GM21619 (cell line): Measurements from ENCODE around the gene STON2.

Experiments used
- ATAC-seq: cut with Tn5 transposase; IDR thresholded peaks from one replicate; pipeline ENCODE4 v1.9.1; 2021; ENCODE audit not compliant: unreplicated experiment

The STON2 gene

DNA sequence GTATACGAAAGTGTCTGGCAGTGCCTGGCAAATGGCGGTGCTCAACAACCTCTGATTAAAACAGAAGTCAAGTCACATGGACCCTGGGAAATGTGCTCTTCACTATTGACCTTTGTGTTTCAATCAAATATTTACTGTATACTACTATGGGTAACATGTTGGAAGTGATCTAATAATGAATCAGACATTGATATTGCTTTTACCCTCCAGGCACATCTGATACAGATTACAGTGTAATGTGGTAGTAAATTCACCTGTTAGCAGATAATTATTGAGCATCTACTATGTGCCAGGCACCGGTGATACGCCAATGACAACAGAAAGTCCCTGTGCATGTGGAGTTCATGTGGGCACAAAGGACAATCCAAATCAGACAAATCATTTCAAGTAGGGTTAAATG, 63.1 kb downstream of the STON2 start:
- ATAC-seq, result no peak

DNA sequence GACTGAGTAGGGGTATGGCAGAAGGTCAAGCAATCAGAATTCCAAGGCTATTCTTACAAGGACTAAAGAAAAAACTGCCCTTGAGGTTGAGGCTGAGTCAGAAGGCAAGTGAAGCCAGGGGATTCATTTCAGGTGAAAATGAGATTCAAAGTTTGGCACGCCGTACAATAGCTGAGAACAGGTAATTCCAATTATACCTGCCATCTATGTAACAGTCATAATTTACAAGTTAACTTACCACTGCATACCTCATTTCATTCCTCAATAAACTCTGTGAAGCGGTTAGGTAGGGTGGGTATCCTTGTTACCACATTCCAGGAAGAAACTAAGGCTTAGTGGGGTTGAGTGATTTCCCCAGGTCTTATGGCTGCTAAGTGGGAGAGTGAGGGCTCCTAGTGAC, 64.1 kb downstream of the STON2 start:
- no peak for ATAC-seq

DNA sequence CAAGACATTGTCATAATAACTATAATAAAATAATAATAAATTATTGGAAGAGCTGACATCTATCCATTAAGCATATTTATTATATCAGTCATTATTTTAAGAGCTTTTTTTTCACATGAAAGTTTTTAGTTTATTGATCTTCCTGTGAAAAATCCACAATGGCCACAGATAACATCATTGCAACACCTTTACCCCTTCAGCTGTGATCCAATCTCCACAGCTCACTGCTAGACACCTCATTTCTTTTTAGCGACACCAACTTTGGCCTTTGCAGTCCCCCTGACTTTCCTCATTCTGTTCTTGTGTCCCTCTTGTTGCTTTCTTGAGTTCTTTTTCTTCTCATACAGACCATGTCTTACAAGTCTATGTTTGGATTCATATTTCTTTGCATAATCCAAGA, 67.4 kb downstream of the STON2 start:
- ATAC-seq, result no peak

DNA sequence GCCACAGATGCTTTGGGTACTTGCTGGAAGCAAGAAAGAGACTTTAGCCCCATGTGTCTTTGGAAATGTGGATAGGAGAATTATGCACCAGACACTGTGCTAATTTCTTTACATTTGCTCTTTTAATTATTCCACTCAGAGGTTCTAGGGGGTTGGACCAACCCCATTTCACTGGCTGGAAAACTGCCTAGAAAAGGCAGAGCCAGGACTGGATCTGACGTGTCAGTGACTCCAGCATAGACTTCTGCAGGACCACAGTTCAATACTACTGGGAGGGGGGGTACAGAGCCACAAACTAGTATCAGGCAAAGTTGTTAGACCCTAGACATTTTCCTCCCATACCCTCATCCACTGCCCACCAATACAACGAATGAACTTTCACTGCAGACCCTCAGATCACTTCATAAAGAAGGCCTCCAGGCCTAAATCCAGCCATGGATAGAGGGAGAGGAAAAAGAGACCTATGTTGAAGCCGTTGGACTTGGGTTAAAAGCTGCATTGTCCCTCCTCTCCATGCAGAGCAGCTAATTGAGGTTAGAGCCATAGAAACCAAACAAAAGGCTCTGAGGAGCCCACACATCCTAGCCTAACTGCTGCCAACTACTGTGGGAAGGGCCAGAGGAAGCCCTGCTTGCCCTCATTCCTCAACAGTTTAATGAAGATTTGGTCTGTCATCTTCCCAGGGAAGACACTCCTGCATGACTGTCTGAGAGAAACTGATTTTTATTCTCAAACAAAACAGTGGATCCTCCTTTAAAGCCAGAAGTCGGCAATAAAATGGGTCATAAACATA, 68.7 kb downstream of the STON2 start:
- no peak for ATAC-seq

DNA sequence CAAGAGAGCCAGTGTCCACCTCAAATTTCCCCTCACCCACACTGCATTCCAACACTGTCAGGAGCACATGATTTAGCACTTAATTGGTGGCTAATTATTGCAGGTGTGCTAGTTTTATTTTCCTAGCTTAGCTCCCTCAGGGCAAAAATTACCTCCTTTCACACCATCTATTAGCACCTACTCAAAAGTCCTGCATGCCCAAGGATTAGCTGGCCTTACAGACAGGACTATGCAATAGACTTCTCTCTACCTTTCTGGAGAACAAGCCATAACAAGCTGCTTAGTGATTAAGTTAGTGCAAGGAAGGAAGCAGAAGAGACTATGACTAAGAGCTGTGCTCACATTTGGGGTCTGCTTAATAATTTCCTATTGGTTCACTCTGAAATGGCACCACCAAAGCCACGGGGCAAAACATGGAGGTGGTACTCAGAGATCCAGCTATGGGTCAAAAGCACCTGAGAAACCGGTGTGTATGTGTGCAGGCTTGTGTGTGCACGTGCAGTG, 69.5 kb downstream of the STON2 start:
- no peak for ATAC-seq

DNA sequence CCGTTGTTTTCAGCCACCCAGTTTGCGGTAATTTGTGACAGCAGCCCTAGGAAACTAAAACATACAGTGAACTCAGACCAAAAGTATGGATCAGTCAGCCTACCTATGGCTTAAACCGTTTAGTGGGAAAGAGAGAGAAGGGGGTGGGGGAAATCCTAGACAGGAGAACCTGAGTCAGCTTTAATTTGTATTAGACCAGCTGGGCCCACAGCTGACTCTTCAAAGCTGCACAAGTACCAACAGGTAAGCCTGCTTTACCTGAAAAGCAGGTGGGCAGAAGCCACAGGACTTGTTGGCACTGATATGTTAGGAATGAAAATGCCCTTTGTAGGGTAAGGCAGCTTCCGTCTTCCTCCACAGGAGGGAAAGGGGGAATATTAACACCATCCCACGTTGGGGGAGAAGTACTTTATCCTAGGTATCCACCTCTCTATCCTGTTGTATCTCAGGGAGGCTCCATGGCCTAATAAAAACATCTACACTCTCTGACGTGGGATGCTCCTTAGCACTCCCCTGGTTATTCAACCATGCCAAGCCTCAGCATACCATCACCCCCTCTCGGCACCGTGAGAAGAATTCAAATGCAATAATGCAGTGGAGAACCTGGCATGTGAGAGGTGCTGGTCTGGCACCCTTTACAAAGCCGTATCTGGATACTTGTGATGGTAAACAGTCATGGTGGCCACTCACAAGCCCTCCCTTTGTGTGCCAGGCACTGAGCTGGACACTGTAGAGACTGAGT, 70.3 kb downstream of the STON2 start:
- ATAC-seq, result no peak

DNA sequence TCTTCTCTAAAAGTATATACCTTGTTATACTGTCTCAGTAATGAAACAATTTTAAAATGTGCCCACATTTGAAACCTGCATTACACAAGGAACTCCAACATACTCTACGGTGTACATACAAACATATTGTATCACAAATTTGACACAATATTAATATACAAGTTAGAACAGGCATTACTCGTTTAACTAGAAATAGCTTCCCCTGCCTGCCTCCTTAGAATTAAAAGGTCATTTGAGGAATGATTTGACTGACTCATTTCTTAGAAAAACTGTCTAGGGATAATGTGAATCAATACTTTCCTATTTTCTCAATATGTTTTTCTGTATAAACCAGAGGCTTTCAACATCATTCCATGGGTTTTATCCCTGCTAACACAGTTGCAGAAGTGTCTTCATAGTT, 73.7 kb downstream of the STON2 start:
- ATAC-seq, result no peak

DNA sequence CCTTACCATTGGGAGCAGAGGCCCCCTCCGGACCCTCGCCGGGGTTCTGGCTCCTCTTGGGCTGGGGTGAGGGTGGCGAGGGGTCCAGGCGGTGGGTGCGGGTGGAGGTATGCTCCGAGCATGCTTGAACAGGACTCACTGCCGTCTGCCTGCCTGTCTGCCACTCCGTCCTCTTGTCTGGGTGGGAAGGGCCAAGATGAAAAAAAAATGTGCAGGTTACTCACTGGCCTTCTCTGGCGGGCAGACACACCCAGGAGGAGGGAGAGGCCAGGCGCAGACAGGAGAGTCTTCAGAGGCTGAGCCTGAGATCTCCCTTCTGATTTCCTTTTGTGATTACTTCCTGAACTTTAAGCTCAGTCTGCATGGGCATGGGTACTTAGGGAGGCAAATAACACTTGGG, 76.1 kb downstream of the STON2 start:
- ATAC-seq, result no peak

DNA sequence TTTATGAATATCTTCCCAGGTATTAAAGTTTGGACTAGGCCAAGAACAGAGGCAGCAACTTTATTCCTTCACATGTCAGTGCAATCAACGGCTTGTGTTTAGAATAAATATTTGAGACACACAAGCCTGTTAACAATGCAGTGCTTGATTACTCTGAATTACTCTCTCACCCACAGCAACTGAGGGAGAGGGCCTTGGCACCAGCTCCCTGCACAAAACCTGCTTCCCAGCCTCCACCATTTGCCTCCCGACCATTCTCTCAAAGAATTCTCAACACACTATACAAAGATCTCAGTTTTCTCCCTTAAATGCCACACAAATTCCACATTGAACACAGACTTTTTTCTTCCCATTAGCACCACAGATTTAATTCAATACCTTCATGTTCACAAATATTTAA, 77.0 kb downstream of the STON2 start:
- ATAC-seq, result no peak

DNA sequence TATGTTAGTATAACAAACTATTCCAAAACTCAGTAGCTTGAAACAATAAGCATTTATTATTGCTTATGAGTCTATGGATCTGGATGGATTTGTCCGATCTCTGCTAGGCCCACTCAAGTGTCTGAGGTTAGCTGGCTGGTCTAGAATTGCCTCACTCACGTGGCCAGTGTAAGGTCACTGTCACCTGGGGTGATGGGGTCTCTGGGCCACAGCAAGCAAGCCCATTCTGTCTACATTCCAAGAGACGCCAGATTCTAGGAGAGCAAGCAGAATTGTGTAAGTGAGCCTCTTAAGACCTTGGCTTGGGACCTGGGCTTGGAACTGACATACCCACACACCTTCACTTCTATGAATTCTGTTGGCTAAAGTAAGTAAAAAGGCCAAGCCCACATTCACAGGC, 80.2 kb downstream of the STON2 start:
- ATAC-seq, result no peak

DNA sequence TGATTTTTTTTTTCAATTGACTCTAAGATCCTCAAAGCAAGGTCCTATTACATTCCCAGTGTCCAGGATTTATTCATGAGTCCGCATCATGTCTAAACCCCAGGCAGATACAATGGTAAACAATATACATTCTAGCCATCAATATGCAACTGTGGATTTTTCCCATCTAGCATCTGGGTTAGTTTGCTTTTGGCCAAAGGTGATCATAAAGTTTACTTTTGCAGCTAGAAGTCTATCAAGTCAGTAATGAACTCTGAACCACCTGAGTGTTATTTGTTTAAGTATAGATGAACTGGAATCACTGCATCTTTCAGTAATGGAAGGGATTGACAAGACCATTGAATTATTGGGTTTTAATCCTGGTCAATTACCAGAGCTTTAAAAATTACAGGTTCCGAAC, 80.8 kb downstream of the STON2 start:
- no peak for ATAC-seq

DNA sequence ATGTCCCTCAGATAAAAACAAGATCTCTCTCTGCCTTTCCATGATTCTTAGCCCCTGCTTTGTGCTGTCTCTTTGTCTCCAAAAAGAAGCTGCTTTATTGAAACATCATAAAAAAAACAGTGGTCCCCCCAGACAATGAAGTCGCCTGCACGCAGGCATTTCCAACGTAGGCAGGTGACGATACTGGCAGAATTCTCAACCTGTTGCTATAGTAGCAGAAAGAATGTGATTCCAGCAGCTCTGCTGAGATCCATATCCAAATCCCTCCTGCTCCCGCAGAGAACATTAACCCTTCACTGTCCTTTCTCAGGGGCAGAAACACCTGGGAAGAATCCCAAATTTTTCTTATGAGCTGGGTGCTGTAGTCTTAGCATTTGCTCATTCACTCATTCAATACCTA, 84.8 kb downstream of the STON2 start:
- no peak for ATAC-seq

DNA sequence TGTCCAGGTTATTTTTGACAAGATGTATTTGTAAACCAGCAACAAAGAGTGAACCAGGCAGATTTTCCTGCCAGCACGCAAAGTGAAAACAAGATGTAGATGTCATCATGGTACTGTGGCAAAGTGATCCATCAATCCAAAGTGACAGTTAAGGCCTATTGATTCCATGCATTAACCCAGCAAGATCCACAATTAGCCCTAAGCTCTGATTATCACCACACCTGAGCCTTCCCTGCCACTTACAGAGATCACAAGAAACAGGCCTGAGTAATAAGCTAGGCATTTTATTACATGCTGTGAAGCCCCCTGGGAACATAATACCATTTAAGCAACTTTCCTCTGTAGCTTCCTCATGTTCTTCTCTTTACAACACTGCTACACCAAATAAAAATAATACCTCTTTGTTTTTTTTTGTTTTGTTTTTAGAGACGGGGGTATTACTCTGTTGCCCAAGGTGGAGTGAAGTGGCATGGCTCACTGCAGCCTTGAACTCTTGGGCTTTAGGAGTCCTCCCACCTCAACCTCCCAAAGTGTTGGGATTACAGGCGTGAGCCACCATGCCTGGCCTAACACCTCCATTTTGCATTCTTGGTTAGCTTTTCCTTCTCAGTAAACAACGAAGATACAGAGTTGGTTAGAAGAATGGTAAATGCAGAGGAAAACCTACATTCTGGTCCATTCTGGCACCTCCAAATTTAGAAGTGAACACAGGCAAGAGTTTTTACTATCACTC, 85.5 kb downstream of the STON2 start:
- no peak for ATAC-seq

DNA sequence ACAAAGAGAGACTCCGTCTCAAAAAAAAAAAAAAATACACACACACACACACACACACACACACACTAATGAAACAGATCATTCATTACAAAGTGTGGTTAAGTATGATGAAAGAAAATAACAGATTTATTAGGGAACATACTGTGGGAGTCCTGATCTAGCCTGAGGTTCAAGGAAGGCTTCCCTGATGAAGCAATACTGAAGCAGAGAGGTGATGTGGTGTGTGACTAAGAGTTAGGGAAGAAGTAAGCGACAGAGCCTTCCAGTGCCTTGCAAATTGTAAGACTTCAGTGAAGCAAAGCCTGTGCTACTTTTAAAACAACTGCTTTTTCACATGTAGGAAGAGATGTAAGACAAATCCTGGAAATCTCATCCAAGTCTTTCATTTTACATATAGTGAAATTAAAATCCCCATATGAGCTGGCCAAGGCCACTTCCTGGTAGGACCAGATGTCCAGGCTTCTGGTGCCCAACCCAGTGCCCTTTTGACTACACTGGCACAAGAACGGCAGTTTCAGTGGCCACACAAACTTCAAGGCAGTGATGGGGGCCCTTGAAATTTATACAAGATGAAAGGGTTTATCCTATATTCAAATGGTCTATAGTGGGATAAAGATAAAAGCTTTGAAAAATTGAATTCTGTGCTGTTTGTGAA, 86.2 kb downstream of the STON2 start:
- ATAC-seq, result no peak

DNA sequence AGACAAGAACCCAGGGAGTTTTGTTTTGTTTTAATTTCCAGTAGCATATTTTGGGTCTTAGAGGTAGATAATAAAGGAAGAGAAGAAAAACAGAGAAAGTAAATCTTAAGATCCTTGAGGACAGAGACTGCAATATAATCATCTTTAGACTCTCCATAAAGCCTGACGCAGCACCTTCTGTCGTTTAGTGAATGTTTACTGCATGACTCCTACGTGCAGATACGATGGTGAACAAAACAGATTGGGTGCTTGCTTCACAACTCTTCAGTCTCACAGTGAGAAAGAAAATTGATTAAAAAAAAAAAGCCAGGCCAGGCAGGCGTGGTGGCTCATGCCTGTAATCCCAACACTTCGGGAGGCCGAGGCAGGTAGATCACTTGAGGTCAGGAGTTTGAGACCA, 86.9 kb downstream of the STON2 start:
- no peak for ATAC-seq

DNA sequence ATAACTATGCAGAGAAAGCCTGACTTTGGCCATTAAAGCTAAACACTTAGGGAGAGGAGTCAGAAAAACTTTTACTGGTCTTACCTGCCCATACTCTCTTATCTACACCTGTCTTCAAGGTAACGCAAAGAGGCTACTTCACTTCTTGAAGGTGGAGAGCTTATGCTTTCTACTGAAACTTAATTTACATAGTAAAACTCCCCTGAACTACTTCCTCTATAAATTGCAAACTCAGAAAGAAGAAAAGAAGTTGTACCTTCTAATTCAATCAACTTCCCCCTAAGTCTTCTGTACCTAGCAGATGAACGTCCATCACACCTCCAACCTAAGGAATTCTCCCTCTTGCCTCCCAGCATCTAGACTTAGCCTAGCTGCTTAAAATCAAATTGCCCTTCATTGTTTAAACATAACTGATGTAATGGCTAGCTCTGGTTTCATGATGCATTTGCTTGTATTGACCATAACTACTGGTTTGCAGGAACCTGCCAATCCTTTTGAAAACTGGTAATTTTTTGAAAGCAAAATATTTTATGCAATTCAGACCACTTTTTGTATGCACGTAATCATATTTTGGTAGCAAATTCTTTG, 87.7 kb downstream of the STON2 start:
- ATAC-seq, result no peak

DNA sequence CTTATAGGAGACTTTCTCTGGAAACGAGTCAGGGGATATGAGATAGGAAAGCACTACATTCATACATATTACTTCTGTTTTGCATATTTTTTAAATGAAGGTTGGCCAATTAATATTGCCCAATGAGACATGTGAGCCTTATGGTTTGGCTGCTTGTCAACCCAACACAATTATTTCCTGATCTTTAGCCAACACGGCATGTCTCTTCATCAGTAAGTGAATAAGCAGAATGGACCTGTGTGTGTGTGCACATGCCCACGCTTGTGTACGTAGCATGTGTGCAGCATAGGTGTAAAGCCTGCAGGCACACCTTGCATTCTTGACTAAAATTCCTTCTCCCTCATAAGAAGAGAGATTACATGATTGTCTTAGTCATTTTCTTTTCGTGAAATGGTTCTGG, 88.3 kb downstream of the STON2 start:
- no peak for ATAC-seq

DNA sequence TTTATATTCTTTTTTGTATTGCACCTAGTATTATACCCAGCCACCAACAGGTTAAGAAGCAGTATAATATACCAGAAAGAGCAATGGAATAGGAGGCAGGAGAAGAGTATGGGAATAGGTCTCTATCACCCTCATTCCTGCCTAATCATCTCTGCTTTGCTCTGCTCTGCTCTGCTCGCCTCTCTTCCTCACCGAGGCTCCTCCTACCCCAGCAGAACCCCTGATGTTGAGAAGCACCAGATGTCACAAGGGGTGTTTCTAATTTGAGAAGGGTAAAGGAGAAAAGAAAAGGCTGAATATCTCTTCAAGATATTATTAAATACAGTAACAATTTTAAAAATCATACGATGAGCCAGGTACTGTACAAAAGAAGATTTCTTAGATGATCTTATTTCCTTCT, 89.0 kb downstream of the STON2 start:
- no peak for ATAC-seq

DNA sequence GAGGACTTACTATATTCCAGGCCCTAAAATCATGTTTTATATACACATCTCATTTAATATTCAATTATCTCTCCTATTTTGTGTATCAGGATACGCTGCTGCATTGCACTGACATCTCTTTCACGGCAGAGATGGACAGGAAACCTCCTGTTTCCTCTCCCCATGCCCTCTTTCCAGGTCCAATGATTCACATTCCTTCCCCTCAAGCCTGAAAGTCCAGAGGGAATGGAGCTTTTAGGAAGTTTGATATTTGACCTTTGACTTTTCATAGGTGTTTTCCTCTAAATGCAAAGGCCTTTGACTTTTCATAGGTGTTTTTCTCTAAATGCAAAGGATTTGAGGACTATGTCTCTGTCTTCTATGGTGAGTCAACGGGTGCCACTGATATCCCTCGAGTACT, 89.5 kb downstream of the STON2 start:
- ATAC-seq, result no peak

DNA sequence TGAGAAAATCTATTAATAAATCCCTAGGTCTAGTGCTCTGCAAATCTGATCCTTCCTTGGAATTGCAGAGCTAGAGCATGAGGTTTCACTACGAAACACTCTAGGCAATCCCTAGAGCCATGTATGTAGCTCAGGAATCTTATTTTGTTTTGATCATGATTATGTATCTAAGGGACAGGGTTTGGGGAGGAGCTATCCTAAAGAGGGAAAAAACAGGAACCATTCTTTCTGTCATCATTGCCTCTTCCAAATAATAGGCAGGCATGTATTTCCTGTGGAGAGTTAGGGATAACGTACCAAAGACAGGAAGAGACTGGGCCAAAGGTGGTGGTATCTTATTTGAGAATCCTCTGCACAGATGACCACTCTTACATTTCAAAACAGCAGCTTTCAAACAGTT, 90.6 kb downstream of the STON2 start:
- no peak for ATAC-seq

DNA sequence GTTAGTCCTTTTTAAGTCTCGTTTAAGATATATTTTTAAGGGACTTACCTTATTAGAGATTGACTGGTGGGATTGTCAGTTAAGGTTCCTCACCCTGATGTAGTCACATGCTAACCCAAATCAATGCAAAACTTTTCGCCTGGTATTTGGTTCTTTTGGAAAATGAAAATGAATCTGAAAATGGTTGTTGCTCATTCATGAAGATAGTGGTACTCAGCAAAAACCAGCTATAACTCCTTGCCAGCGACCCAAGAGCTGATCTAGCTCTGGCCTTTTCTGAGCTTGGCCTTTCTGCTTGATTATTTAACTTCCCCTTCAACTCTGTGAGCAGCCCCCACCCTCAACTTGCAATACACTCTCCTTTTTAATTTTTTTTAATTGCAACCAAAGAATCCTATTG, 94.4 kb downstream of the STON2 start:
- no peak for ATAC-seq
